ENCODE measurements around the gene CCDC158. TPM values are rescaled to one million over a fixed set of nuclear protein-coding genes. Genes with fewer than 3 reads are reported as not detected.
"Not testable (repeated sequence)": the region's sequence is repeated elsewhere in the genome, so short reads cannot be mapped to it uniquely, and the experiment has no call there.

CCDC158 gene
- total and polyA plus RNA-seq, 4 donors, result 0.04 to 0.37 (median 0.14) TPM

- Histone ChIP-seq H3K4me1 (ENCODE audit: control insufficient read depth in 5 of 5, insufficient read depth in 5 of 5, low read length in 5 of 5) (peaks cover 0 to 3% (median 0%) of the 10 kb centered on the region in 5 donors), H3K4me3 (no peak overlapping the region), H3K9ac (ENCODE audit: insufficient read depth in 1 of 2, low read length in 2 of 2) (no peak overlapping the region), H3K27me3 (ENCODE audit: control insufficient read depth in 3 of 3, insufficient read depth in 3 of 3, low read length in 2 of 3) (no peaks in the 10 kb centered on the region), H3K9me3 (ENCODE audit: control insufficient read depth in 4 of 4, insufficient read depth in 3 of 4, low read length in 3 of 4) (no peaks in the 10 kb centered on the region), H3K36me3 (ENCODE audit: control insufficient read depth in 4 of 4, insufficient read depth in 4 of 4, low read length in 4 of 4) (no peaks in the 10 kb centered on the region), H3K27ac (ENCODE audit: low read depth in 1 of 2, low read length in 1 of 2) (no peak overlapping the region)
- DNase-seq, result no peak
- 94 to 100% methylated on average over 1 of the region's 1 CpG for WGBS, 2 donors
- no peak for ATAC-seq (ENCODE audit: insufficient read depth, low FRiP score)
- no peak for TF ChIP-seq CTCF (IDR thresholded peaks at IDR 0.05; ENCODE audit: control extremely low read depth, extremely low read depth)
Measured at GRCh38 chr4:76429636-76430035, 8.7 kb upstream of the CCDC158 start.

DNA sequence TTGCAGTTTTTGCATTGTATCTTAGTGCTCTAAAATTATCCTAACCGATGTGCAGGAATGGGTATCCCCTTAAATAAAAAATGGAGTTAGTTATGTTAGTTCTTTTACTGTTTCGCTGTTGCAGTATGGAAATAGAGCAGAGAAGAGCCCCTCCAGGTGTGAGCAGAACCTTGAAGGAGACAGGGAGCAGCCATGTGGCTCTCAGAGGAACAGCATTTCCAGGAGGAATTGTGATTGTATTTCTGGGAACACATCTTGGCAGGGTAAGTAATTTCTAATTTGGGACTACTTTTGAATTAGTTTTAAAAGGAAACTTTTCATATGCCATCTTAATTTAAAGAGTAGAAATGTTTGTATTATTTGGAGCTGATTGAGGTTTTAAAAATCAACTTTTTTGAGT, 5.3 kb upstream of the CCDC158 start:
- Histone ChIP-seq H3K9me3 (ENCODE audit: control insufficient read depth in 4 of 4, insufficient read depth in 3 of 4, low read length in 3 of 4) (peaks cover 0 to 2% (median 0%) of the 10 kb centered on the region in 4 donors), H3K36me3 (ENCODE audit: control insufficient read depth in 4 of 4, insufficient read depth in 4 of 4, low read length in 4 of 4) (no peaks in the 10 kb centered on the region), H3K9ac (ENCODE audit: insufficient read depth in 1 of 2, low read length in 2 of 2) (no peak overlapping the region), H3K4me1 (ENCODE audit: control insufficient read depth in 5 of 5, insufficient read depth in 5 of 5, low read length in 5 of 5) (peaks cover 0 to 3% (median 0%) of the 10 kb centered on the region in 5 donors), H3K27me3 (ENCODE audit: control insufficient read depth in 3 of 3, insufficient read depth in 3 of 3, low read length in 2 of 3) (no peaks in the 10 kb centered on the region), H3K4me3 (no peak overlapping the region), H3K27ac (ENCODE audit: low read depth in 1 of 2, low read length in 1 of 2) (no peak overlapping the region)
- TF ChIP-seq CTCF (IDR thresholded peaks at IDR 0.05; ENCODE audit: control extremely low read depth, extremely low read depth), result no peak
- DNase-seq (peak in 1 of 3 donors; percentile 11), ATAC-seq (ENCODE audit: insufficient read depth, low FRiP score) (no peak)
- 67 to 68% methylated on average over 2 of the region's 2 CpGs for WGBS, 2 donors

DNA sequence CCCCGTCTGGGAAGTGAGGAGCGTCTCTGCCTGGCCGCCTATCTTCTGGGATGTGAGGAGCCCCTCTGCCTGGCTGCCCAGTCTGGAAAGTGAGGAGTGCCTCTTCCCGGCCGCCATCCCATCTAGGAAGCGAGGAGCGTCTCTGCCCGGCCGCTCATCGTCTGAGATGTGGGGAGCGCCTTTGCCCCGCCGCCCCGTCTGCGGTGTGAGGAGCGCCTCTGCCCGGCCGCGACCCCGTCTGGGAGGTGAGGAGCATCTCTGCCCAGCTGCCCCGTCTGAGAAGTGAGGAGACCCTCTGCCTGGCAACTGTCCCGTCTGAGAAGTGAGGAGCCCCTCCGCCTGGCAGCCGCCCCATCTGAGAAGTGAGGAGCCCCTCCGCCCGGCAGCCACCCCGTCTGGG, 2.2 kb upstream of the CCDC158 start:
- not testable (repeated sequence) for H3K27me3 ChIP-seq (ENCODE audit: control insufficient read depth in 3 of 3, insufficient read depth in 3 of 3, low read length in 2 of 3); ATAC-seq (ENCODE audit: insufficient read depth, low FRiP score); H3K27ac ChIP-seq (ENCODE audit: low read depth in 1 of 2, low read length in 1 of 2); H3K4me3 ChIP-seq; H3K9ac ChIP-seq (ENCODE audit: insufficient read depth in 1 of 2, low read length in 2 of 2); DNase-seq; H3K9me3 ChIP-seq (ENCODE audit: control insufficient read depth in 4 of 4, insufficient read depth in 3 of 4, low read length in 3 of 4); H3K36me3 ChIP-seq (ENCODE audit: control insufficient read depth in 4 of 4, insufficient read depth in 4 of 4, low read length in 4 of 4); H3K4me1 ChIP-seq (ENCODE audit: control insufficient read depth in 5 of 5, insufficient read depth in 5 of 5, low read length in 5 of 5)
- WGBS, 2 donors, result 94 to 97% methylated on average over 19 to 24 of the region's 27 CpGs

- peak in 2 of 3 donors; percentile 22 to 40 for DNase-seq
- H3K4me1 ChIP-seq (ENCODE audit: control insufficient read depth in 5 of 5, insufficient read depth in 5 of 5, low read length in 5 of 5), result peaks cover 0 to 5% (median 3%) of the 10 kb centered on the region in 5 donors
- H3K36me3 ChIP-seq (ENCODE audit: control insufficient read depth in 4 of 4, insufficient read depth in 4 of 4, low read length in 4 of 4), result no peaks in the 10 kb centered on the region
- WGBS, 2 donors, result 64 to 71% methylated on average over 18 of the region's 18 CpGs
- no peak for ATAC-seq (ENCODE audit: insufficient read depth, low FRiP score)
- no peak for TF ChIP-seq CTCF (IDR thresholded peaks at IDR 0.05; ENCODE audit: control extremely low read depth, extremely low read depth)
- H3K9me3 ChIP-seq (ENCODE audit: control insufficient read depth in 4 of 4, insufficient read depth in 3 of 4, low read length in 3 of 4), result peaks cover 0 to 5% (median 0%) of the 10 kb centered on the region in 4 donors
- H3K27ac ChIP-seq (ENCODE audit: low read depth in 1 of 2, low read length in 1 of 2), result no peak overlapping the region
- H3K4me3 ChIP-seq, result peak overlapping the region; percentile 32
- H3K27me3 ChIP-seq (ENCODE audit: control insufficient read depth in 3 of 3, insufficient read depth in 3 of 3, low read length in 2 of 3), result peaks cover 0 to 3% (median 0%) of the 10 kb centered on the region in 3 donors
- peak overlapping the region in 1 of 2 donors; percentile 15 for H3K9ac ChIP-seq (ENCODE audit: insufficient read depth in 1 of 2, low read length in 2 of 2)
Measured at GRCh38 chr4:76420188-76420761, 666 bp downstream of the CCDC158 start.

All from lung (tissue), 12 donors.